OCI-LY7 (cell line): ENCODE measurements around the gene SRGAP1. TPM values are rescaled to one million over a fixed set of nuclear protein-coding genes. Genes with fewer than 3 reads are reported as not detected.

ENCODE experiments used
- BruUV-seq: library from RNA; stranded (reverse); fragments of 400-500 nt; replicated peaks from 2 replicates; lab custom pipeline; 2021; lab: Mats Ljungman, UMichigan
- CTCF ChIA-PET: fragments of 300-600 bp; sonication (Branson Sonifier 250); formaldehyde crosslinking; loops from one replicate; lab custom pipeline; 2022; ENCODE audit warnings: antibody characterized with exemption; ENCODE audit not compliant: unreplicated experiment; lab: Charles Lee
- POLR2A ChIA-PET: fragments of 300-600 bp; sonication (Branson Sonifier 250); formaldehyde crosslinking; loops from one replicate; lab custom pipeline; 2022; ENCODE audit warnings: antibody characterized with exemption; lab: Charles Lee
- DNase-seq: peaks from one replicate; pipeline ENCODE4 v3.0.0-alpha.2; 2015; ENCODE audit warnings: low spot score
- H2AFZ ChIP-seq: fragments of 200-600 bp; sonication (generic), shearing (Covaris generic); 2 replicates; pipeline ENCODE4 v1.6.1; 2014; ENCODE audit warnings: mild to moderate bottlenecking, antibody characterized with exemption, low read length, moderate library complexity
- H3K27ac ChIP-seq: fragments of 200-600 bp; sonication (generic); 2 replicates; pipeline ENCODE4 v1.5.1; 2014; ENCODE audit warnings: mixed run types, low read depth, mild to moderate bottlenecking, moderate library complexity, low read length, inconsistent platforms; ENCODE audit not compliant: poor library complexity, severe bottlenecking
- H3K36me3 ChIP-seq: fragments of 200-600 bp; sonication (generic); 2 replicates; pipeline ENCODE4 v1.6.1; 2014; ENCODE audit warnings: mild to moderate bottlenecking, antibody characterized with exemption, low read length, moderate library complexity, mixed read lengths; ENCODE audit not compliant: insufficient read depth
- H3K4me1 ChIP-seq: fragments of 200-600 bp; sonication (generic); 2 replicates; pipeline ENCODE4 v1.5.1; 2014; ENCODE audit warnings: mild to moderate bottlenecking, low read length; ENCODE audit not compliant: insufficient read depth, poor library complexity, severe bottlenecking
- H3K4me2 ChIP-seq: fragments of 200-600 bp; sonication (generic); 2 replicates; pipeline ENCODE4 v1.6.1; 2014; ENCODE audit warnings: mild to moderate bottlenecking, low read length
- H3K4me3 ChIP-seq: fragments of 200-600 bp; sonication (generic); 2 replicates; pipeline ENCODE4 v1.5.1; 2014; ENCODE audit warnings: mild to moderate bottlenecking, low read depth, low read length; ENCODE audit not compliant: poor library complexity, severe bottlenecking
- H3K79me2 ChIP-seq: fragments of 200-600 bp; sonication (generic); 2 replicates; pipeline ENCODE4 v1.6.1; 2016; ENCODE audit warnings: low read depth, mild to moderate bottlenecking, low read length, moderate library complexity, mixed read lengths; ENCODE audit not compliant: insufficient read depth
- H3K9me2 ChIP-seq: fragments of 200-600 bp; sonication (generic); 2 replicates; pipeline ENCODE4 v1.6.1; 2016; ENCODE audit warnings: mild to moderate bottlenecking, low read length, mixed read lengths; ENCODE audit not compliant: insufficient read depth
- H3K9me3 ChIP-seq: fragments of 200-600 bp; sonication (generic); 2 replicates; pipeline ENCODE4 v1.6.1; 2014; ENCODE audit warnings: mild to moderate bottlenecking, mixed run types, low read length, mixed read lengths
- H4K20me1 ChIP-seq: fragments of 200-600 bp; sonication (generic); 2 replicates; pipeline ENCODE4 v1.6.1; 2014; ENCODE audit warnings: mild to moderate bottlenecking, antibody characterized with exemption, low read length, moderate library complexity, mixed read lengths; ENCODE audit not compliant: insufficient read depth
- CTCF ChIP-seq: fragments of 200-600 bp; sonication (generic); conservative IDR thresholded peaks from 2 replicates; pipeline ENCODE4 v1.5.1; 2014; ENCODE audit warnings: mild to moderate bottlenecking, antibody characterized with exemption, low read length, moderate library complexity, mixed read lengths
- EZH2phosphoT487 ChIP-seq: fragments of 200-600 bp; sonication (generic); IDR thresholded peaks from 2 replicates; pipeline ENCODE4 v1.6.1; 2018; ENCODE audit warnings: low read depth, borderline replicate concordance, mild to moderate bottlenecking, mixed run types, antibody characterized with exemption, low read length, moderate library complexity, mixed read lengths
- intact Hi-C: fragments of 100-400 bp; cut with micrococcal nuclease; formaldehyde crosslinking; loops from one replicate; pipeline ENCODE4 v1.10.0; 2022; ENCODE audit not compliant: unreplicated experiment
- total RNA-seq, 2 experiments: library from RNA; depleted of rRNA in 1 of 2; stranded (reverse); fragments of >200 nt in 1 of 2; shearing (Covaris generic) in 1 of 2; gene quantifications; 2 replicates each; pipeline ENCODE4 v1.2.3, GENCODE V29; 2014 to 2022

Gene SRGAP1
- total RNA-seq, 2 experiments from 2014 or later = 0.06 TPM; not detected in 1

- CTCF ChIA-PET = no interaction called here
- no peaks in the 10 kb centered on the region for H3K9me3 ChIP-seq
Measured at GRCh38 chr12:64053117-64053516, 208.6 kb downstream of the SRGAP1 start.

GRCh38 chr12:64054079-64054520 lies 209.6 kb downstream of the SRGAP1 start:
- Histone ChIP-seq H3K9me2 (no peaks in the 10 kb centered on the region), H3K27ac (no peak overlapping the region), H3K4me3 (no peak overlapping the region), H3K9me3 (no peaks in the 10 kb centered on the region), H3K79me2 (no peaks in the 10 kb centered on the region), H3K4me1 (no peaks in the 10 kb centered on the region), H2AFZ (no peak overlapping the region), H3K4me2 (no peak overlapping the region), H4K20me1 (no peaks in the 10 kb centered on the region), H3K36me3 (no peaks in the 10 kb centered on the region)
- ChIA-PET CTCF (no interaction called here), POLR2A (no interaction called here)
- no TSS peak for BruUV-seq
- intact Hi-C loops = no loop called here
- TF ChIP-seq CTCF = no peak
- no peak for DNase-seq

More at GRCh38 chr12:64053117-64053516, 208.6 kb downstream of the SRGAP1 start:
- intact Hi-C loops = no loop called here
- TF ChIP-seq CTCF (no peak), EZH2phosphoT487 (no peak)
- no peaks in the 10 kb centered on the region for H3K79me2 ChIP-seq
- POLR2A ChIA-PET = no interaction called here
- H3K9me2 ChIP-seq = no peaks in the 10 kb centered on the region
- no peak overlapping the region for H3K4me3 ChIP-seq
- H3K4me1 ChIP-seq = no peaks in the 10 kb centered on the region
- H3K4me2 ChIP-seq = no peak overlapping the region
- no peaks in the 10 kb centered on the region for H4K20me1 ChIP-seq
- H3K36me3 ChIP-seq = no peaks in the 10 kb centered on the region
- no peak overlapping the region for H3K27ac ChIP-seq
- H2AFZ ChIP-seq = no peak overlapping the region
- no peak for DNase-seq
- BruUV-seq = no TSS peak

- TF ChIP-seq EZH2phosphoT487 = no peak
- TF ChIP-seq CTCF = no peak
- CTCF ChIA-PET = no interaction called here
- Histone ChIP-seq H3K36me3 (no peaks in the 10 kb centered on the region), H3K9me2 (no peaks in the 10 kb centered on the region), H3K27ac (no peak overlapping the region), H3K9me3 (no peaks in the 10 kb centered on the region), H2AFZ (no peak overlapping the region), H3K79me2 (no peaks in the 10 kb centered on the region), H3K4me3 (no peak overlapping the region), H4K20me1 (no peaks in the 10 kb centered on the region), H3K4me1 (no peaks in the 10 kb centered on the region), H3K4me2 (no peak overlapping the region)
- intact Hi-C loops = no loop called here
- no peak for DNase-seq
- POLR2A ChIA-PET = no interaction called here
- BruUV-seq = no TSS peak
Measured at GRCh38 chr12:64056741-64057140, 212.2 kb downstream of the SRGAP1 start.
